GM15510 (cell line): ENCODE measurements around the gene ATP13A3.

Experiments used
- POLR2A ChIP-seq: IDR thresholded peaks from 3 replicates; pipeline ENCODE4 v1.6.1; 2011; ENCODE audit warnings: borderline replicate concordance; ENCODE audit not compliant: insufficient read length; ENCODE audit errors: extremely low read depth

ATP13A3 gene

DNA sequence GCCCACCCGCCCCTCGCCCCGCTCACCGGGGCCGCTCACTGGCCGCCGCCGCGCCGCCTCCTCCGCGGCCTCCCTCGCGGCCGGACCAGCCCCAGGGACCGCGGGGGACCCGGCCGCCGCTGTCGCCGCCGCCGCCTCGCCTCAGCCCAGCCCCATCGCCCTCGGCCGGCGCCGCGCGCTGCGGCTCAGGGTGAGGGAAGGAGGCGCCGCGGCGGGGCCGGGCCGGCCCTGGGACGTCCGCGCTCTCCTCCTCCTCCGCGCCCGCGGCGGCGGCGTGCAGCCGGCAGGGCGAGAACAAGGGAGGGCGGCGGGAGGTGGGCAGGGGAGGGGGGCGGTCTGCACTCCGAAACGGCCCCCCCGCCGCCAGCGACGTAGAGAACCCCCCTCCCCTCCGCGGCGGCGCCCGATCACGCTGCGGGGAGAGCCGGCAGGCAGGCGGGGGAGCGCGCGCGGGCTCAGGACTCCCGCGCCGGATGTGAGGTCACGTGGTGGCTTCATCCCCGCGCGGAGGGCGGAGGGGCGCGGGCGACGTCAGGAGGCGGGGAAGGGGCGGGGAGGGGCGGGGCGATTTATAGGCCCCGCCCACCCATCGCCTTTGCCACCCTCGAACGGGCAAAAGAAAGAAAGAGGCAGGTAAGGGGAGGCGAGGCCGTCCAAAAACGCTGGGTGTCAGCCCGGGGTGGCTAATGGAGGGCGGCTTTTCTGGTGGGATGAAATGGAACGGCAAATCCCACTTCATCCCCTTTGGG is at the start of gene ATP13A3:
TSS of gene ATP13A3 (minus strand) at position 463 of the 749 bp plus-strand sequence. CDS start 24,812 bp downstream, outside the sequence.
- TF ChIP-seq POLR2A, result peak; percentile 72

DNA sequence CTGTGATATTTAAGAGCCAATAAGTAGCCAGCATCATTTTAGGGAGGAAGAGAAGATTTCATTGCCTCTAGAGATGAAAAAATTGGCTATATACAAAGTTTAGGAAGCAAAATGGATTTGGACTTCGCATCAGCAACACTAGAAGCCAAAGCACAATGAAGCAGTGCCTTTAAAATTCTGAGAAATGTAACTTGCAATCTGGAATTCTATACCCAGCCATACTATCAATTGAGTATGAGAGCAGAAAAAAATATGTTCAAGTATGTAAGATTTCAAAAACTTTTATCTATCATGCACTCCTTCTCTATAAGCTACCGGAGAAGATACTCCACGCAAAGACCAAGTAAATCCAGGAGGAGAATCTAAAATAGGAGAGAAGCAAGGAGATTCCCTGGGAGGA is 47.4 kb upstream of the ATP13A3 start:
- no peak for TF ChIP-seq POLR2A

DNA sequence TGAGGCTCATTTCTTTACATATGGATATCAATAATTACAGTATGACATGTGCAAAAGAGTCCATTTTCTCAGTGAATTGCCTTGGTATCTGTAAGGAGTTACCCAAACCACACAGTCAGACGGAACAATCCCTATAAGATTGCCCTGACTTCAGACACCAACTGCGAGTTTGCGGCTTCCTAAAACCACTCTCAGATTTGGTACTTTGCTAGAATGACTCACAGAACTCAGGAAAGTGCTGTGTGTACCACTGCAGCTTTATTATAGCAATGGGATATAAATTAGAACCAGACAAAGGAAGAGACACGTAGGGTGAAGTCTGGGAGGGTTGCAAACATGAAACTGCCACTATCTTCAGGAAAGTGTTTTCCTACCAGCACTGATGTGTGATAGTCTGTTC is 45.8 kb upstream of the ATP13A3 start:
- TF ChIP-seq POLR2A, result no peak

DNA sequence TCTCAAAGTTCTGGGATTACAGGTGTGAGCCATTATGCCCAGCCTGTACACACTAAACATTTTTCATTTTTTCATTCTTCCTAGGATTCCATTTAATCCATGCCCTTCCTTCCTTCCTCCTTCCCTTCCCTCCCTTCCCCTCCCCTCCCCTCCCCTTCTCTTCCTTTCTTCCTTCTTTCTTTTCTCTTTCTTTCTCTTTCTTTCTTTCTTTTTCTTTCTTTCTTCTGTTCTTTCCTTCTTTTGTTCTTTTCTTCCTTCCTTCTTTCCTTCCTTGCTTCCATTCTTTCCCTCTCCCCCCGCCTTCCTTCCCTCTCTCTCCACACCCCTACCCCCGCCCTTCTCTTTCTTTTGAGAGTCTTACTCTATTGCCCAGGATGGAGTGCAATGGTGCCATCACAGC is 40.9 kb upstream of the ATP13A3 start:
- TF ChIP-seq POLR2A, result no peak

DNA sequence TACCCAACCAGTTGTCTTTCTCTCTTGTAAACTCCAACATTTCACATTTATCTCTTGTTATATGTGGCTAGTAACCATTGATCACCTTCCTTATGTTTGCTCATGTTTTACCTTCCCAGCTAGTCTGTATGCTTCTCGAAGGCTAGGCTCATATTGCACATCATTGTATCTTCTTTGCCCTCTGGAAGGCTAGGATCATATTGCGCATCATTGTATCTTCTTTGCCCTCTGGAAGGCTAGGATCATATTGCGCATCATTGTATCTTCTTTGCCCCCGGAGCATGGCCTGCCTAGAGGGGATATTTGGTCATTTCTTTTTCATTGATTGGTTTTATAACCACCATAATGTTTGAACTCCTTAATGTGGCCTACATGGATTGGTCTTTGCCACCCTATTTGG is 39.4 kb upstream of the ATP13A3 start:
- TF ChIP-seq POLR2A, result no peak

DNA sequence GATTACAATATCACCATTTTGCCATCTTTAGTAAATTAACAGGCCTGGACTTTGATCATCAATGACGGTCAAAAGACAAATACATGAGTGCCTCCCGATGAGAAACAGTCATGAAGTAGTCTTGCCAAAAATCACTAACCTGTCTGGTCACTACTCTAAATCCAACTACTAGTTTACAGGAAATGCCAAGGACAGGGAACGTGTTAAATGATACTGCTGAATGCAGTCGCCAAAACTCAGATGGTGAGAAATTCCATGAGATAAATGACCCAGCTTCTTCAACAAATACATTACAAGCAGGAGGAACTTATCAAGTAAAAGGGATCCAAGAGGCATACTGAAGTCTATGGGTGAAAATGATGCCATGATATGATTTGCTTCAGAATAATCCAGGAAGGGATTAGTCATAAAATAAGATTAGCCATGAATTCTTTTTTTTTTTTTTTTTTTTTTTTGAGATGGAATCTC is 35.8 kb upstream of the ATP13A3 start:
- no peak for TF ChIP-seq POLR2A

DNA sequence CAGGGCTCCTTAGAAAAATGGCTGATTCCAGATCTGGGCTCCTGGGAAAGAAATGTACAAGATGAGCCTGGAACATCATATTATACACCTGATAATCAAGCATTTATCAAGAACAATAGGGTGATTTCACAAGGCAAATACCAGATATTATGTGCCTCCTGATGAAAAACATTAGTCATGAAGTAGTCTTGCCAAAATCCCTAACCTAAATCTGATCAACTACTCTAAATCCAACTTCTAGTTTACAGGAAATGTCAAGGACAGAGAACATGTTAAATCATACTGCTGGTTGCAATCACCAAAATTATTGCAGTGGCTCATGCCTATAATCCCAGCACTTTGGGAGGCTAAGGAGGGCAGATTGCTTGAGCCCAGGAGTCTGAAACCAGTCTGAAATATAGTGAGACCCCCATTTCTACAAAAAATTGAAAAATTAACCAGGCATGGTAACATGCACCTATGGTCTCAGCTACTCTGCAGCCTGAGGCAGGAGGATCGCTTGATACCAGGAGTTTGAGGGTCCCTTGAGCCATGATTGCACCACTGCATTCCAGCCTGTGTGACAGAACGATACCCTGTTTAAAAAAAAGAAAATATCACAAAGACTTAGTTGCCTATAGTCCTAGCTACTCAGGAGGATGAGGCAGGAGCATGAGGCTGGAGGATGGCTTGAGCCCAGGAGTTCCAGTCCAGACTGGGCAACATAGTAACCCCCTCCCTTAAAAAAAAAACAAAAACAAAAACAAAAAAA is 34.9 kb upstream of the ATP13A3 start:
- TF ChIP-seq POLR2A, result no peak

DNA sequence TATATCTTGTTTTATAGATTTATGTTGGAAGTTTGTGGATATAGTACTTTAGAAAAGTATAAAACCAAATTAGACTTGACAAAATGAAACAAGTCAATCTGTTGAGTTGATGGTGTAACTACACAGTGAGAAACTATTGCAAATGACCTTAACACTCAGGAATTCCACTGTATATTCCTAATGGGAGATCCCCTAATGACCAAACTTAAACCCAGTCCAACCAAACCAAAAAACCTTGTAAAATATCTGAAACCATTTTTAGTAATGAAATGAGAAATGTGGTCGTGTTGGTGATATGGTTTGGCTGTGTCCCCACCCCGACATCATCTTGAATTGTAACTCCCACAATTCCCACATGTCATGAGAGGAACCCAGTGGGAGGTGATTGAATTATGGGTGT is 31.9 kb upstream of the ATP13A3 start:
- no peak for TF ChIP-seq POLR2A

DNA sequence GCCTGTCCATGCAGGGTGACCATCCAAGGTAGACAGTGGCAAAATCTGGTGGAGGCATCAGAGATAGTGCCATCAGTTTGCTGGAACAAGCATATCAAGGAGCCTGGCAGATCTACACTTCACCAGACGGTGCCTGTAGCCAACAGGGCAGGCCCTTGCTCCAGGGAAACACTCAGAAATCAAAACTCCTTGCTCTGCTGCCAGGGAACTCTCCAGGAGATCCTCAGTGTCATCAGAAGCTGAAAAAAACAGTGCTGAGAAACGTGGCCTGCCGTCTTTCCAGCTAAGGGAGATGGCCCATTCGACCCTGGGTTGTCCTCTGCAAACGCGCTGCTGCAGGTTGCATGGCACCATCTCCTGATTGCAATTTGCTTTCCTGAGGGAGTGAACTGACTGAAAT is 30.5 kb upstream of the ATP13A3 start:
- TF ChIP-seq POLR2A, result no peak

DNA sequence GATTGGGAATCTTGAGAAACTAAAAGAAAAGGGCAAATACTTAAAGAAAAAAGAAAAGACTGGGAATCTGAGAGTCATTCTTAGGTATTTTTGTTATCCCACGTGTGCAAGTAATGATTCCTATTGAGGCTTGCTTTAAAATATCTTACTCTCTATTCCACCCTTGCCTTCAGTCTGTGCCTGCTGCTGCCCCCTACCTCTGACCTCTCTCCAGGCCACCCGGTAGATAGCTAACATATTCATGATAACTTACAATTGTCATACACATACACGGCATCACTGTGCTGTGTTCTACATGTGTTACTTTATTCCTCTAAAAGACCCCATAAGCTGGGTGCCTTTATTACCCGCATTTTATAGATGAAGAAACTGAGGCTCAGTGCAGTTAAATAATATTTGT is 27.8 kb upstream of the ATP13A3 start:
- no peak for TF ChIP-seq POLR2A

DNA sequence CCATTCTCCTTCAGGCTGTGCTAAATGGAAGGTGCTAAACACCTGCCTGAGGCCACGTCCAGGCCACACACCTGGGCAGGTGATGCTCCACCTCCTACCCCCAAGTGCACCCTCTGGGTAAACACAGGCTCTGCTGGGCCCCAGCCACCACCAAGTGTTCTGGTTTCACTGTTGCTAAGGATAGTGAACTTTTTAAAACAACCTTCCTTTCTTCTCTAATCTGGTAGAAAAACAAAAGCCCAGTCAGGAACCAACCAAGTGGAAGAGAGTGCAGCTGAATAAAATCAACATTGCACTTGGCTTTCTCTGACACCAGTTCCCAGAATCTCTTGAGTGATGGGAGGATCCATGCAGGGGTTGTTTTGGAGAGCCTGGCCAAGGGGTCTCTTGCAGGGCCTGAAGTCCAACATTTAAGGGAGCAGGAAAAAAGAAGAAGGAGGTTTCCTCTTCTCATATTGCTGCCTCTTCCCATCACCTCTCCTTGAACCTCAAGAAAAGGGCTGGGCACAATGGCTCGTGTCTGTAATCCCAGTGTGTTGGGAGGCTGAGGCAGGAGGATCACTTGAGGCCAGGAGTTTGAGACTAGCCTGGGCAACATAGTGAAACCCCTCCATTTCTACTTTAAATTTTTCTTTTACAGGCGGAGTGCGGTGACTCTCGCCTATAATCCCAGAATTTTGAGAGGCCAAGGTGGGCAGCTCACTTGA is 26.2 kb upstream of the ATP13A3 start:
- no peak for TF ChIP-seq POLR2A

DNA sequence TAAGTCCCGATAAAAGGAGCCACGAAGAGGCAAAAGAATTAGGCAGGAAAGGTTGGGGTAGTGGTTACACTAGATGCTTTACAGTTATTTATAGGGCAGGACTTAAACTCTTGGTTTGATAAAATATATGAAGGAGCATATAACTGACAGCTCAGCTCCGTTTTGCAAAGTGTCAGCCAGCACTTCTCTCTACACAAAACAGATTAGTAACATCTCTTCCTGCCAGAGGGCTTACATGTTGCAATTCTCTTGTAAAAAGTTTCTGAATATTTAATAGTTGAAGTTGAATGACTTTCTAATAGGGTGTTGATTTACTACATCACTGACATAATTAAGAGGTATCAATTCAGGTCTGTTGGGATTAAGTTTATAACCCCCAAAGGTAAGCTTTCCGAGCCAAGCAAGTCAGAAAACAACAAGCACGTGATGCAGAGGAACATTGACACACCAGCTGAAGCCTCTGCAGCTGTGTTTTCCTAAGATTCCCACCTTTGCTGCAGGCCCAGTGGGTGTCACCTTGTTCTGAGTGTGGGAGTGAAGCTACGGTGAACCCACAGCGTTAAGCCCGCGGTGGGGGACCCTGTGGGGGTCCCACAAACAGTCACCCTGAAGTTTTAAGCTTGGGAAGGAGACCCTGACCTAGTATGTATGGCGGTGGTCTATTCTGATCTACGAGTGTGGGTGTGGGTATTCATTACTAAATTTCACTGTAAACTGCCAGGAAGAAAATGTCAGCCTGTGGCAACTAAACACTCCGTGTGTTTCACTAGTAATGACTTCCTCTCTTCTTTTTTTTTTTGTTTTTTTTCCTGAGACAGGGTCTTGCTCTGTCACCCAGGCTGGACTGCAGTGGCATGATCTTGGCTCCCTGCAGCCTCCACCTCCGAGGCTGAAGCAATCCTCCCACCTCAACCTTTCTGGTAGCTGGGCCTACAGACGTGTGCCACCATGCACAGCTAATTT is 22.0 kb upstream of the ATP13A3 start:
- TF ChIP-seq POLR2A, result no peak

DNA sequence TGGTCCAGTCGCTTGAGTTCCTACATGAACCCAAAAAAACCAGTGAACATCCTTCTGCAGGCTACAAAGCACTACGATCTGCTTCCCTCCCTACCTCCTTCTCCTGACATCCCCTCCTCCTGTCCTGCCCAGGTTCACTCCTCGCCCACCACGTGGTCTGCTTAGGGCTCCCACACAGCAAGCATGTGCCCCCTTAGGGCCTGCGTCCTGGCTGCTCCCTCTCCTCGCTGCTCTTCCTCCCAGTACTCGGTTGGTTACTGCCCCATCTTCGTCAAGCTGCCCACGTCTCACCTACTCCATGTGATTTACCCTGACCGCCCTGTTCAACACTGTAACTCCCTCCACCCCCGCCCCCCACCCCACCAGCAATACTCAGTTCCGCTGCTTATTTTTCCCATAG is 20.8 kb upstream of the ATP13A3 start:
- no peak for TF ChIP-seq POLR2A

DNA sequence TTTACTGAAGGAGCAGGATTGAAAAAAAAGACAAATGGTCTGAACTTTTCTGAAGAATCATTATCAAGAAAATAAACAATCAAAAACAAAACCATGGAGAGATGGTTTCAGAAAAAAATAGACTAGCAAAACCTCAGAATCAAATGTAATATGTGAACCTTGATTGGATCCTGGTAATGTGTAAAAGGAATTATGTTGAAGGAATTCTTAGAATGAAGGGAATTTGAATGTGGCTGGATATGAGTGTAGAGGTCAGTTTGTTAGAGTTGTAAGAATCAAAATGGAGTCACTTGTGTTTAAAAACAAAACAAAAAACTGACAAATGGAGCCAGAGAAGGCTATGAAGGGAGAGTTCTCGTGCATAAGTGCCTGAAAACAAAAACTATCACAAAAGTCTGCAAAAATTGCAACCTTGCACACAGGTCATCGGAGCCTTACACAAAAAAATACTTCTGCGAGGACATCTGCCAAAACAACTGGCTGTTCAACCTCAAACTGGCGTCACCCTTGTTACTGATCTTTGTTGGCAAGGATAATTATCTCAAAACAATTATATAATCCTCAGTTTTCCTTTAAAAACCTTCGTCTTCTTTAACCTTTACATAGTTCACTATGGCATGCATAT is 19.1 kb upstream of the ATP13A3 start:
- TF ChIP-seq POLR2A, result no peak
